ENCODE results near the gene HOXC10.

The HOXC10 gene

DNA sequence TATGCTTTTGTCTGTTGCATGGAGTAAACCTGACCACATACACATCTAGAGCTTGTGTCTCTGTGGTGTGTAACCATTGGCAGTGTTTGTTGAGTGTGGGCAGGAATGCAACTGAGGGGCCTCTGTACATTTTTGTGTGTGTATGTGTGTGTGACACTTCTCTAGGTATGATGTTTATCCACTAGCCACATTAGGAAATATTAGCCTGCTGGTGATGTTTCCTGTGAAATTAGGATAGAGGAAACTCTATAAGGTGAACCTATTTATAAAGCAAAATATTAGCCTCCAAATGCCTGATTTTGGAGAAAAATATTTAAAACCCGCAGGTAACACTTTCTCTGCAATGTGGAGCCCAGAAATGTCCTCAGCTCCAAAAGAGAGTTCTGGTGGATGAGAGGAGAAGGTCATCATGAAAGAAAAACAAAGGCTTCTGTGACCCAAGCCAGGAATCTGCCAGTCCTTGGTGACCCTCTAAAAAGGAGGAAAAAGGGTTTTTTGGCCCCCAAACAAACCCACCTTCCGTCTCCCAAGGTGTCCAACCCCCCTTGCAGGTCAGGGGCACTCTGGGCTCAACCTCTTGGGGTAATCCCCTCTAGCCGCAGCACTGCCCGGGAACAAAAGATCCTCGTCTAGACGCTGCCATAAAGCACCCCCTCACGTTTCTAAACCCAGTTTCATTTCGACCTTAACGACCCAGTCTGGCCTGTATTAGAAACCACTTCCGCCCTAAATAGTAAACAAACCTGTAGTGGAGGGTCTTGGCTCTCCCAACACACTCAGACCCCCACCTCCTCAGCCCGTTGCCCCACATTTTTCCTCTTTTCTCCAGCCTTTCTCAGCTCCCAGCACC, 7.1 kb upstream of the HOXC10 start:
- no peak for DNase-seq

DNA sequence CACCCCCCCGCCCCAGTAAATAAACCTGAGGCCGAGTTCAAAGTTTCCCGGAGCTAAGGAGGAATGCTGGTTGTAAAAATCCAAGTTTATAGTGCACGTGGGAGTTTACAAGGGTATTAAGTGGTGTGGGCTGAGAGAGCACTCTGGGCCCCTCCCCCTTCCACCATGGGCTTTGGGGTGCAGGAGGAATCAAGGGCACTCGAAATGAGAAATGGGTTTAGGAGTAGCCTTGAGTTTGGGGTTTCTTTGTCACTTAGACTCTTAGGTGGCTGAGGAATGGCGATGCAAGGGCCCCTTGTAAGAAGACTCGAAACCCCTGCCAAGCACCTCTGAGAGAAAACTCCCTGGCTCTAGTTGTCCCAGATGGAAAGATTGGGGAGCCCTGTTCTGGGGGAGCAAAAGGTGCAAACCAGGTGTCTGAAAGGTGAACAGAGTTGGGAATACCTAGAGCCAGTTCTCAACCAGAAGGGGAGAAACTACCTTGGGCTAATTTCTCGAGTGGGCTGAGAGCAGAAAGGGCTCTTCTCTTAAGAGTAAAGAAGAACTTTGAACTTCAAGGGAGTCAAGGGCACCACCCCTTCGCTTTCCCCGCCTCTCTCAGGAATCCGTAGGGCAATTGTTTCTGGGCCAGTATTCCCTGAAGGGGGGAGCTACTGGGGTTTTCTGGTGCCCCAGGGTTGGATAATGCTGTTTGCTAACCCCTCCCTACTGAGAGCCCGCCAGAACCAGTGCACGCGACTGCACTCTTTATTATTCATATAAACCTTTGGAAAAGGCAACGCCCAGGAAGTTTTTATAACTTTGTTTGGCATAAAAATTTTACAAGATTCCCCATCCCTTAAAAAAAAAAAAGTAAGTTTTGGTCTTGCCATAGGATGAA, 6.2 kb upstream of the HOXC10 start:
- no peak for DNase-seq

GRCh38 chr12:53980104-53980801, 4.7 kb upstream of the HOXC10 start:
- DNase-seq: no peak

DNA sequence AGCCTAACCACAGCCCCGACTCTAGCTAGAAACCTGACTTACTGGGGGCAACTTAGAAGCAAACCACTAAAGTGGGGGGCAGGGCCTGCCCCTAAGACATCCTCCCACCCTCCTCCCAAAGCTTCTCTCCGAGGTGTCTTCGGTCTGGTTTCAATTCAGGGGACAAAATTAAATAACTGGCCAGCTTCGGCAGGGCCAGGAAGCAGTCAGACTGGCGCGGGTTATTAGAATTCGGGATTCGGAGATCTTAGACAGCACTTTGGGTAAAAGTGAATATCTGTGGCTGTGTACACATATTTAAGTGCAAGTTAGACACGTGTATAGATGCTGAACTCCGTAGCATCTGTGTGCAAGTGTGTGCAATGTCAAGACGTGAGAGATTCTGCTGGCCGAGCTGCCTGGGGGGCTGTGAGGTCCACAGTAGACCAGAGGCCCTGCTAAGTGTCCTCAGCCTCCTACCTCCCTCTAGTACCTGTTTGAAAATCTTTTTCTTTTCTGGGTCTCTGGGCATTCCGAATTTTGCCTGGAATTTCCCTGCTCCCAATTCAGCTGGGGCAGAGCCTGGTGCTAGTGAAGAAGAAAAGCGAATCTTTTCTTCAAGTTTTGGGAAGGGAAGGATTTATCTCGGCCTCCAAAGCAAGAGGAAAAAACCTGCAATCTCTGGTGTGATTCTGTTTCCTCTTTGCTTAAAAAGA, 4.0 kb upstream of the HOXC10 start:
- no peak for DNase-seq

- no peak for DNase-seq
Measured at GRCh38 chr12:53981634-53982565, 3.0 kb upstream of the HOXC10 start.

DNA sequence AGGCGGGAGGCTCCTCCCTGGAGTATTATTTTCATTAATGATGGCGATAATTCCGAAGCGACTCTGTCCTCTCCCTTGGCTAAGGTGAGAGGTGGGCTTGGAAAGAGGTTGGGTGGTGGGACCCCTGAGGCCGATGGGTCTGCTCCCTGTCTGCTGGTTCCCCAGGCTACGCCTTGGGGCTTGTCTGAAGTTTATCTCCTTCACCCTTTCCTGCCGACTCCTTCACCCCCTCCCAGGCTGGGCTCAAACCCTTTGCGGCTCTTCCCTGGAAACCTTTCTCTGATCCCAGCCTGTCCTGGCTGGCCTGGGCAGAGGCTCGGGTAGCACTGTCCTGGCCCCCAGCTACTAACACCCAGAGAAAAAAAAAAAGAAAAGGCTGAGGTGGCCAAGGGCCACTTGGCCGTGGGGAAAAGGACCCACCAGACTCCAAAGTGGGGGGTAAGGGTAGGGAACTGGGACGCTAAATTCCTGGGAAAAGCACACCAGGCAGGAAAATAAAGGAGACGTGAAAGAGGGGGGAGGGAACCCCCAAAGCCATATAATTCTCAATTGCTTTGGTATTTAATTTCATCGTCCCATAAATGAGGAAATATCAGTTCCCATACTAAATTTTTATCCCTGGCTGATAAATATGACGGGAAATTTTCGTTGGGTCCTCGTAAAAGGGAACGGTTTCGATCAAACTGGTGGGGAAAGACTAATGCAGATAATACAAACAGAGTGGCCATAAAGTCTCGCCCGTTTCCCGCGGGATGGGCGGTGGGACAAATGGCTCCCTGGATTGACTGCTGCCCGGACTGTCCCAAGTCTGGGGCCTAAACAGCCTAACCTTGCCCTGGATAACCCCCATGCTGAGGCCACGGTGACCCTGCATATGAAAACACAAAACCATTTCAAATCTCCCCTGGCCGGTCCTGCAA, 2.0 kb upstream of the HOXC10 start:
- DNase-seq: no peak

DNA sequence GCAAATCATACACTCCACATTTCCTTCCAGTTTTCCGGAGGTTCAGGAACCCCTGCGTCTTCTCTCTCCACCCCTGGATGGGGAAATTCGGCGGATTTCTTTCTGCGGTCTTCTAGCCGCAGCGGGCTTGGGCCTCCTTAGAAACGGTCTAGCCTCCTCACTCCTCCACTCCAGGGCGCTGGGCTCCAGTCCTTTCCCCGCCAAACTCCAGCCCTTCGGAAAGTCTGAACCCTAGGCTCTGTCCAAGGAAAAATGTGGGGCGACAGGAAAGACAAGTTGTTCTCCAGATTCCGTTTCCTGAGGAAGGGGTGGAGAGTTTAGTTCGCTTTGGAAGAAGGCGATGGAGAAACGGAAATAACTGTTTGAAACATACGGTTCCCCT, 1.4 kb upstream of the HOXC10 start:
- DNase-seq: no peak

DNA sequence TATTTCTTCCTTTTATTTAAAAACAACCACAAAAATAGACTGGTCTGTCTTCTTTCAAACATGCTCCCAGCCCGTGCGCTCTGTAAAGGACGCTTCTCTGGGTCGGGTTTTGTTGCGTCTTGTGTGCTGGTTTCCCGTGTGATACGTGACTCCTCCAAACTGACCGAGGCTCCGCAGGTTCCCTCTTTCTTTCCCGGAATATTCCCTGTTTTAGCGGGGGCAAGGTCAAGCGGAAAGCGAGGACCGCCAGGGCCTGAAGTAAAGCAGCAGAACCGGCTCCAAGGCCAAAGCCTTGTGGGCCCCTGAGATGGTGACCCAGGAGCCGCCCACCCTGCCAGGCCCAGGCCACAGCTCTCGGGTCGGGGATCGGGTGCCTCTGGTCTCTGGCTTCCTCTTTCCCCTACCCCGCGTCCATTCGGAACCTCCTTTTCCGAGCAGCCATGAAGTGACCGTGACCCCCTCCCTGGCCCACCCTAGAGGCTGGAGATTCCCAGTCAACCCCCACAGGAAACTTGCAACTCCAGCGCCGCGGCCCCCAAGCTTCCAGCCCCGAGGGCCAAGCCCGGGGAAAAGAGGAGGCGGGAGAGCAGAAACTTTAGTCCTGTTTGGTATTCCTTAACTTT, 885 bp upstream of the HOXC10 start:
- DNase-seq: no peak

GRCh38 chr12:53985692-53985993, 697 bp downstream of the HOXC10 start:
- DNase-seq: no peak

GRCh38 chr12:53985994-53986685, 1.2 kb downstream of the HOXC10 start:
- no peak for DNase-seq

- DNase-seq: no peak
Measured at GRCh38 chr12:53986686-53987483, 1.9 kb downstream of the HOXC10 start.

GRCh38 chr12:53987787-53988230, 2.9 kb downstream of the HOXC10 start:
- DNase-seq: no peak

- DNase-seq: no peak
Measured at GRCh38 chr12:53988541-53989226, 3.7 kb downstream of the HOXC10 start.

DNA sequence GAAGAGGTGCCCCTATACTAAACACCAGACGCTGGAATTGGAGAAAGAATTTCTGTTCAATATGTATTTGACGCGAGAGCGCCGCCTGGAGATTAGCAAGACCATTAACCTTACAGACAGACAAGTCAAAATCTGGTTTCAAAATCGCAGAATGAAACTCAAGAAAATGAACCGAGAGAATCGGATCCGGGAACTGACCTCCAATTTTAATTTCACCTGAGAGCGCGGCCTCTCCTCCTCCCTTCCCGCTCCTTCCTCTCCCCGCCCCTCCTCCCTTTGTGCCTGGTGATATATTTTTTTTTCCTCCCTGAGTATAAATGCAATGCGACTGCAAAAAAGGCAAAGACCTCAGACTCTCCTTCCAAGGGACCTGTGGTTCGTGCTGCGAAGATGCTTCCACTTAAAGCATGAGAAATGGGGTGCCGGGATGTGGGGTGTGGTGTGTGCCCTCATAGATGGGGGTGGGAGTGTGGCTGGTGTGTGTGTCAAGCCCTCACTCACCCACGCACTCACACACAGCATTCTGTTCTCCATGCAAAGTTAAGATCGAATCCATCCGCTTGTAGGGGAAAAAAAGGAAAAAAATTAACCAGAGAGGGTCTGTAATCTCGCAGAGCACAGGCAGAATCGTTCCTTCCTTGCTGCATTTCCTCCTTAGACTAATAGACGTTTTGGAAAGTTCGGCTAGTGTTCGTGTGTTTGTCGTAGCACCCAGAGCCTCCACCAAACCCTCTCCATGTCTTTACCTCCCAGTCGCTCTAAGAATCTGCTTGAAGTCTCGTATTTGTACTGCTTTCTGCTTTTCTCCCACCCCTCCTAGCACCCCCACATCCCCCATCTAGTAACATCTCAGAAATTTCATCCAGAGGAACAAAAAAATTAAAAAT, 4.5 kb downstream of the HOXC10 start:
- no peak for DNase-seq

DNA sequence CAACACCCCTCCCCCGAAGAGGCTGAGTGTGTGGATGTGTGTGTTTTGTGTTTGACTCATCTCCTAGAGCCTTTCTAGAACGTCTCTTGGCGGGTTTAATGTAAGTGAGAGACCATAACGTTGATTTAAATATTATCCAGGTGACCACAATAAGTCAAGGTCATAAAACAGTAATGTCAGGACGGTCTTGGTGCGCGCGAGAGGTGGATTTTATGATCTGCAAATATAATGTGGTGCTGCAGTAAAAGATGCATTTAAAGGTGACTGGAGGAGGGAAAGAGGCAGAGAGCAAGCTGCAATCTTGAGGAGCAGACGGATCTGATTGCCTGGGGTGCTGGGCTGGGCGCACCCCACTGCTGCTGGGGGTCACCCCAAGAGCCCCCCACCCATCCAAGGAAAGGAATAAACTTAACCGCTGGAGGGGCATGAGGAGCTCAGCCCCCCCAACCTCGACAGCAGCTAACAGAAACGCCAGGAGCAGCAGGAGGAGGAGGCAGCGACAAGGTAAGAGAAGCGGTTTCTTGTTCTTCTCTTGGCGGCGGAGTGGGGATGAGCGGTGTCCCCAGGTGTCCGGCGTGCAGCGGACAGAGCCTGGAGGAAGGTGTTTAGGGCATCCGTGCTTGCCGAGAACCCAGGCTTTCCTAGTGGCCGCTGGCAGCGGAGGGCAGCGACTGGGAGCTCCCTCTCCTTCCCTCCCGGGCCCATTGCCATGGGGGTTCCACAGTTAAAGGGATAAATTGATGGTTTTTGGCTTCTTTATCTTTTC, 5.5 kb downstream of the HOXC10 start:
- no peak for DNase-seq

DNA sequence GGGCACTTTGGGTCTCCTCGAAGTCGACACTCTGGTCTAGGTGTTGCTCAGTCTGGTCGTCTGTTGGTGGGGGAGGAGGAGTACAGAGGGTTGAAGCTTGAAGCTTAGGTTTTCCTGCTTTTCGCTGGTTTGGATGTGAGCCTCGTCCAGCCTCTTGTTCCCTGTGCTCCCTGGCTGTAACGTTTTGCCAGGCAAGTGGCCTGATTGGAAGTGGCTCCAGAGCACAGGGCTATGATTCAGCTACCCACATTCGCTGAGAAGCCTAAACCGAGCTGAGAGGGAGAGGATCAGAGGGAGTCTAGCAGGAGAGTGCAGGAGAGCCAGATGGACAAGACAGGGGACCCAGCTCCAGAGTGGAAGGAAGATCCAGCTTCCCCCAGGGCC, 6.1 kb downstream of the HOXC10 start:
- DNase-seq: no peak

All from NCI-H1105 (cell line).